ENCODE data around the gene CYTL1. TPM values are rescaled to one million over a fixed set of nuclear protein-coding genes. Genes with fewer than 3 reads are reported as not detected.
A peak's percentile ranks its signal among the peaks of the same experiment; 100 is the strongest.

Gene CYTL1
- polyA plus RNA-seq, 1 donor (not counting 4 experiments of a cell fraction or from before 2014, with no cell fraction given): 0.30 TPM

GRCh38 chr4:5043579-5043978 is 24.3 kb upstream of the CYTL1 start:
- Histone ChIP-seq H3K9me1 (ENCODE audit: control insufficient read depth, extremely low read depth, insufficient read depth, low read length) (no peaks in the 10 kb centered on the region), H3K4me2 (ENCODE audit: control insufficient read depth, extremely low read depth, insufficient read depth, low read depth, low read length) (peak overlapping the region; percentile 33), H3K4me1 (ENCODE audit: control insufficient read depth, extremely low read depth, insufficient read depth, low read length) (peaks cover 17% of the 10 kb centered on the region), H3K79me2 (ENCODE audit: control insufficient read depth, insufficient read depth, low read length) (no peaks in the 10 kb centered on the region), H3K4me3 (ENCODE audit: control insufficient read depth in 2 of 3, extremely low read depth in 1 of 3, insufficient read depth in 2 of 3, low read depth in 1 of 3, low read length in 3 of 3) (no peak overlapping the region), H3K36me3 (ENCODE audit: control insufficient read depth in 2 of 2, extremely low read depth in 1 of 2, insufficient read depth in 2 of 2, low read length in 2 of 2) (no peaks in the 10 kb centered on the region), H3K27me3 (ENCODE audit: control insufficient read depth, extremely low read depth, insufficient read depth, low read length) (no peaks in the 10 kb centered on the region), H3K27ac (ENCODE audit: control insufficient read depth, insufficient read depth, low read length) (no peak overlapping the region), H2AFZ (ENCODE audit: control insufficient read depth, low read length) (peak overlapping the region; percentile 40), H3K9me3 (ENCODE audit: control insufficient read depth, low read depth, low read length) (no peaks in the 10 kb centered on the region), H3K9ac (ENCODE audit: control insufficient read depth, extremely low read depth, insufficient read depth, low read length) (no peak overlapping the region), H4K20me1 (ENCODE audit: control insufficient read depth, extremely low read depth, insufficient read depth, low read length) (no peaks in the 10 kb centered on the region)
- dilution Hi-C loops (cut with MboI; ENCODE audit: extremely low pct_ligation_motif_present, low sequenced_read_pairs): no loop called here
- DNase-seq (ENCODE audit: low read depth, low spot score): peak; percentile 23
- FAIRE-seq: no peak
- no peak for TF ChIP-seq CTCF (optimal IDR thresholded peaks at IDR 0.05 in 1 of 3, IDR thresholded peaks at IDR 0.05 in 1 of 3, conservative IDR thresholded peaks at IDR 0.05 in 1 of 3; ENCODE audit: extremely low read depth in 1 of 3, insufficient read depth in 2 of 3, low read length in 3 of 3)
- TF ChIP-seq EZH2 (IDR thresholded peaks at IDR 0.05; ENCODE audit: low read length): no peak

DNA sequence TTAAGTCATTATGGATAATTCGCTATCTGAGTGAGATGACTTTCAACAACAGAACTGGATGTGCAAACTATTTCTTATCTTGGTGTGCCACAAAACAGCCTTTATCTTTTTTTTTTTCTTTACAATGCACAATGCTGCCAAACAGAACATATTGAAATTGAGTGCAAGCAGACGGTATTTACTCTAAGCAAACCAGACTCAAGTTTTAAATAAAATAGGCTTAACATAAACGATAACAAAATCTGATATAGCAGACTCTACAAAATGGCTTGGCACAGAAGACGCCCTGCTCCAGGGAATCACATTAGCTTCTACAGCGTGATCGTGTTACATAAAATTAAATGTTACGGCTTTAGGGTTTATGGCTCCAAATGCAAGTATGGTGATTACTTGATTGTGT is 22.4 kb upstream of the CYTL1 start:
- Histone ChIP-seq H3K4me2 (ENCODE audit: control insufficient read depth, extremely low read depth, insufficient read depth, low read depth, low read length) (no peak overlapping the region), H3K4me3 (ENCODE audit: control insufficient read depth in 2 of 3, extremely low read depth in 1 of 3, insufficient read depth in 2 of 3, low read depth in 1 of 3, low read length in 3 of 3) (no peak overlapping the region), H2AFZ (ENCODE audit: control insufficient read depth, low read length) (no peak overlapping the region), H3K79me2 (ENCODE audit: control insufficient read depth, insufficient read depth, low read length) (no peaks in the 10 kb centered on the region), H3K9me3 (ENCODE audit: control insufficient read depth, low read depth, low read length) (no peaks in the 10 kb centered on the region), H3K27ac (ENCODE audit: control insufficient read depth, insufficient read depth, low read length) (no peak overlapping the region), H3K36me3 (ENCODE audit: control insufficient read depth in 2 of 2, extremely low read depth in 1 of 2, insufficient read depth in 2 of 2, low read length in 2 of 2) (no peaks in the 10 kb centered on the region), H3K27me3 (ENCODE audit: control insufficient read depth, extremely low read depth, insufficient read depth, low read length) (no peaks in the 10 kb centered on the region), H4K20me1 (ENCODE audit: control insufficient read depth, extremely low read depth, insufficient read depth, low read length) (no peaks in the 10 kb centered on the region), H3K4me1 (ENCODE audit: control insufficient read depth, extremely low read depth, insufficient read depth, low read length) (peaks cover 35% of the 10 kb centered on the region), H3K9ac (ENCODE audit: control insufficient read depth, extremely low read depth, insufficient read depth, low read length) (no peak overlapping the region), H3K9me1 (ENCODE audit: control insufficient read depth, extremely low read depth, insufficient read depth, low read length) (no peaks in the 10 kb centered on the region)
- no peak for DNase-seq (ENCODE audit: low read depth, low spot score)
- dilution Hi-C loops (cut with MboI; ENCODE audit: extremely low pct_ligation_motif_present, low sequenced_read_pairs): no loop called here
- no peak for FAIRE-seq
- TF ChIP-seq EZH2 (IDR thresholded peaks at IDR 0.05; ENCODE audit: low read length): no peak
- TF ChIP-seq CTCF (optimal IDR thresholded peaks at IDR 0.05 in 1 of 3, IDR thresholded peaks at IDR 0.05 in 1 of 3, conservative IDR thresholded peaks at IDR 0.05 in 1 of 3; ENCODE audit: extremely low read depth in 1 of 3, insufficient read depth in 2 of 3, low read length in 3 of 3): no peak
